IPS-18c (cell line): ENCODE results near the gene CNPY3.
A peak's percentile ranks its signal among the peaks of the same experiment; 100 is the strongest.
"Not testable (repeated sequence)": the region's sequence is repeated elsewhere in the genome, so short reads cannot be mapped to it uniquely, and the experiment has no call there.

Experiments
- H3K4me3 ChIP-seq: 2 replicates; pipeline ENCODE4 v1.7.0; 2013; ENCODE audit warnings: low read depth, mild to moderate bottlenecking, low read length, moderate library complexity; ENCODE audit not compliant: insufficient read depth
- H3K9me3 ChIP-seq: one replicate; pipeline ENCODE4 v1.6.1; 2013; ENCODE audit warnings: mild to moderate bottlenecking, low read length, moderate library complexity; ENCODE audit not compliant: control insufficient read depth, insufficient read depth

CNPY3 gene

GRCh38 chr6:42928986-42929820 lies at the start of gene CNPY3:
CNPY3 (plus strand) TSS chr6:42929480; CDS start chr6:42929571, 91 bp downstream.
- Histone ChIP-seq H3K9me3 (no peaks in the 10 kb centered on the region), H3K4me3 (peak within 1 kb of the TSS; percentile 90)

DNA sequence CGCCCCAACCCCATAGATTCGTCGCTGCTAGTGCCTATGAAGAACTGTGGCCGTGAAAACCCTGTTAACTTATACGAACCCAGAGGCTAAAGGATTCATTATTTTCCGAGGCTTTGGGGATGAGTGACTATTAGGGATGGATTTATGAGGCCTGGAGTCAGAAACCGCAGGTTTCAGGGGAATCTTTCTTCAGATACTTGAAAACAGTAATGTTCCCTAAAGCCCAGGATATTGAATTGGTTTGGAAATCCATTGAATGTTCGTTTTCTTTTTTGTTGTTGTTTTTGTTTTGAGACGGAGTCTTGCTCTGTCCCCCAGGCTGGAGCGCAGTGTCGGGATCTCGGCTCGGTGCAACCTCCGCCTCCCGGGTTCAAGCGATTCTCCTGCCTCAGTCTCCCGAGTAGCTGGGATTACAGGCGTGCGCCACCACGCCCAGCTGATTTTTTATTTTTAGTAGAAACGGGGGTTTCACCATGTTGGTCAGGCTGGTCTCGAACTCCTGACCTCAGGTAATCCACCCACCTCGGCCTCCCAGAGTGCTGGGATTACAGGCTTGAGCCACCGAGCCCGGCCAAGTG lies 49.0 kb upstream of the CNPY3 start:
- peak overlapping the region; percentile 85 for H3K4me3 ChIP-seq
- H3K9me3 ChIP-seq: not testable (repeated sequence)

DNA sequence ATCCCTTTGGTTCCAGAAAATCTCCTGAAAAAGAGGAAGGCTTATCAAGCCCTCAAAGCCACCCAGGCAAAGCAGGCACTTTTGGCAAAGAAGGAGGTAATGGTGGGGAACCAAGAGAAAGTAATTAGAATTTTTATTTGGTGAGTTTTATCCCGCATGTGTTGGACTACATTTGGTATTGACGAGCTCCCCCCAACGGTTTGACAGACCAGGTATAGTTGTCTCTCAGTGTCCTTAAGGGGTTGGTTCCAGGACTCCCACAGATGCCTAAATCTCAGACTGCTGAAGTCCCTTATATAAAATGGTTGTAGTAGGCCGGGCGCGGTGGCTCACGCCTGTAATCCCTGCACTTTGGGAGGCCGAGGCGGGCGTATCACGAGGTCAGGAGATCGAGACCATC lies 48.4 kb upstream of the CNPY3 start:
- peak overlapping the region; percentile 85; the same call in 1 of the 2 replicates for H3K4me3 ChIP-seq
- not testable (repeated sequence) for H3K9me3 ChIP-seq

DNA sequence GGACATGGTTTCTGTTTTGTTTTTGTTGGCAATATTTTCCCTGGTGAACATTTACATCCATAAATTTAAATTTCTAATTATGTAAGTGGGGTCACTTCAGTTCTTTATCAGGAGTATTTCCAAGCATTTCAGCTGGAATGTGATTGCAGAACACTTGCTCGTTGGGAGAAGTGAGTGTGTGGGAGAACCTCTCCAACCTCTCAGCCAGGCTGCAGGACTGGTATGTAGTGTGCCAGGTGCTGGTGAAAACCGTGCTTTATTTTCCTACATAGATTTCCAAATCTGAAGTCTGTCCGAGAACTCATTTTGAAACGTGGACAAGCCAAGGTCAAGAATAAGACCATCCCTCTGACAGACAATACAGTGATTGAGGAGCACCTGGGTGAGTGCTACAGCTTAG lies 43.6 kb upstream of the CNPY3 start:
- H3K4me3 ChIP-seq: no peak overlapping the region
- no peaks in the 10 kb centered on the region for H3K9me3 ChIP-seq

DNA sequence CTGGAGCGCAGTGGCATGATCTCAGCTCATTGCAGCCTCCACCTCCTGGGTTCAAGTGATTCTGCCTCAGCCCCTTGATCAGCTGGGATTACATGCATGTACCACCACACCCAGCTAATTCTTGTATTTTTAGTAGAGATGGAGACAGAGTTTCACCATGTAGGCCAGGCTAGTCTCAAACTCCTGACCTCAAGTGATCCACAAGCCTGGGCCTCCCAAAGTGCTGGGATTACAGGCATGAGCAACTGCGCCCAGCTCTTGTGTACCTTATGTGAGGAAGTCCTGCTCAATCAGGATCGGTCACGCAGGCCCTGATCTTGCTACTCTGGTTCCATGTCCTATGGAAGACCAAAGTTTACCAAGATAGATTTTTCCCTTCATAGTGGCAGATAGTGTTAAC lies 41.1 kb upstream of the CNPY3 start:
- not testable (repeated sequence) for H3K9me3 ChIP-seq, H3K4me3 ChIP-seq

DNA sequence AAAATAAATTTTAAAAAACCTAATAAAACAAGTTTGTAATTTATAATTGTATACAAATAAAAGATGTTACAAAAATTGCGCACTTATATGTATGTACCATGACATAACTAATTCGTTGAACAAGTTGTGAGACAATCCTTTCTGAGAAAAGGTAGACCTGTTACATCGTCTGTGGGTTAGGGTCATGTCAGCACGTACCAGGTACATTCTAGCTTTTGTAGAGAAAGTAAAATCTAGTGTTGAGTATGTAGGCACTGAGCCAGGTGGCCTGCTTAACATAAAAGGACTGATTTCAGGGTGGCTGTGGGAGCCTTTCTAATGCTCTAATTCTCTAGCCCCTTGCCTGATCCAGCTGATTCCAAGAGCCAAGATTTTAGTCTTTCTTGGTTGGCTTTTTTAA lies 39.5 kb upstream of the CNPY3 start:
- peak overlapping the region; percentile 99 for H3K4me3 ChIP-seq

GRCh38 chr6:42890311-42891198 lies 38.7 kb upstream of the CNPY3 start:
- Histone ChIP-seq H3K4me3 (peak overlapping the region; percentile 99), H3K9me3 (no peaks in the 10 kb centered on the region)

More for the DNA sequence above, 39.5 kb upstream of the CNPY3 start:
- no peaks in the 10 kb centered on the region for H3K9me3 ChIP-seq

DNA sequence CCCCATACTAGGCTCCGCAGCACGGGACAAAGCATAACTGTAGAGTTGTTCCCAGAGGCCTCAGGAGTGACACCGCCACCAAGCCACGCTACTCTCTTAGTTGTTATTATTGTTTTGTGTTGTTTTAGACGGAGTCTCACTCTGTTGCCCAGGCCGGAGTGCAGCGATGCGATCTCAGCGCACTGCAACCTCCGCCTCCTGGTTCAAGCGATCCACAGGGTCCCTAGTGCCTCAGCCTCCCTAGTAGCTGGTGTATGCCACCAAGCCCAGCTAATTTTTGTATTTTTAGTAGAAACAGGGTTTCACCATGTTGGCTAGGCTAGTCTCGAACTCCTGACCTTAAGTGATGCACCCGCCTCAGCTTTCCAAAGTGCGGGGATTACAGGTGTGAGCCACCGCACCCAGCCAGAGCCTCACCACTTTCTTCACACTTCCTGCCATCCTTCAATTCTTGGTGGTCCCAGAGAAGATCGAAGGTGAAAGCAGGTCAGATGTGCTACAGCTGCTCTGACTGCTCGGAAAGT lies 38.0 kb upstream of the CNPY3 start:
- H3K9me3 ChIP-seq: no peaks in the 10 kb centered on the region

GRCh38 chr6:42894041-42894828 lies 35.0 kb upstream of the CNPY3 start:
- not testable (repeated sequence) for H3K4me3 ChIP-seq, H3K9me3 ChIP-seq

More for the DNA sequence above, 38.0 kb upstream of the CNPY3 start:
- peak overlapping the region; percentile 99 for H3K4me3 ChIP-seq

GRCh38 chr6:42896178-42896719 lies 33.0 kb upstream of the CNPY3 start:
- Histone ChIP-seq H3K9me3 (no peaks in the 10 kb centered on the region), H3K4me3 (no peak overlapping the region)

DNA sequence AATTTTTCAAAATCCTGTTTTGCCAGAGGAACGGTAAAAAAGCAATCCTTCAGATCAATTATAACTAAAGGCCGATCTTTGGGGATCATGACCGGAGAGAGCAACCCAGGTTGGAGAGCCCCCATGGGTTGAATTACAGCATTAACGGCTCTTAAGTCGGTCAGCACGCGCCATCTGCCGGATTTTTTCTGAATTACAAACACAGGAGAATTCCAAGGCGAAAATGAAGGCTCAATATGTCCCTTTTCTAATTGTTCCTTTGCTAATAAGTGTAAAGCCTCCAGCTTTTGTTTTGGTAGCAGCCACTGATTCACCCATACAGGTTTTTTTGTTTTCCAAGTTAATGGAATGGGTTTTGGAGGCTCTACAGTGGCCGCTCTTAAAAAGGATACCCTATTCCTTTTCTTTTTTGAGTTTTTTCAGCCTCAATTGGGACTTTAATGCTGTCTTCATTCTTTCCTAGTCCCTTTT lies 30.4 kb upstream of the CNPY3 start:
- Histone ChIP-seq H3K4me3 (no peak overlapping the region), H3K9me3 (no peaks in the 10 kb centered on the region)

- no peak overlapping the region for H3K4me3 ChIP-seq
- no peaks in the 10 kb centered on the region for H3K9me3 ChIP-seq
Observed at GRCh38 chr6:42899871-42900270, 29.4 kb upstream of the CNPY3 start.

DNA sequence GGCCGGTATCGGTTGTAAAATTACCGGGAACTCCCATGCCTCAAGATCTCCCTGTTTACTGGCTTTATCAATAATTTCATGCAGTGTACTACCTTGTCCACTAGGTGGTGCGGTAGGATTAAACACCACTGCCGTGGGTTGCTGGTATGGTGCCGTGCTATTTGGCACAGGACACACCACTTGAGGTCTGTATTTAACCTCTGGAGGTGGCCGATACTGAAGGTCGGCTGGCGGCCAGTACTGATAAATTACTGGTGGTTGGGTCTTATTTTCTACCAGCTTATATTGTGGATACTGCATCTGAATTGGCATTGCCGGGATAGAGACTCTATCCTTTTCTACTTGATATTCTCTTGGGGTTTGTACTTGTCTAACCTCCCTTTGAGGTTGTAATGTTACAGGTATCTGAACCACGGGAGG lies 27.7 kb upstream of the CNPY3 start:
- no peak overlapping the region for H3K4me3 ChIP-seq
- no peaks in the 10 kb centered on the region for H3K9me3 ChIP-seq

- not testable (repeated sequence) for H3K4me3 ChIP-seq, H3K9me3 ChIP-seq
Observed at GRCh38 chr6:42902429-42903263, 26.6 kb upstream of the CNPY3 start.

GRCh38 chr6:42904467-42904866 lies 24.8 kb upstream of the CNPY3 start:
- Histone ChIP-seq H3K9me3 (no peaks in the 10 kb centered on the region), H3K4me3 (no peak overlapping the region)

GRCh38 chr6:42907336-42907735 lies 21.9 kb upstream of the CNPY3 start:
- H3K4me3 ChIP-seq: no peak overlapping the region
- H3K9me3 ChIP-seq: peaks cover 2% of the 10 kb centered on the region
